Loucy (cell line): ENCODE data around the gene BGN.

Experiments
- H2AFZ ChIP-seq: fragments of 200-600 bp; sonication (generic); 2 replicates; pipeline ENCODE4 v1.6.0; 2016; ENCODE audit warnings: antibody characterized with exemption, mild to moderate bottlenecking, low read length, moderate library complexity
- H3F3A ChIP-seq: fragments of 200-600 bp; 2 replicates; pipeline ENCODE4 v1.6.0; 2016; ENCODE audit warnings: antibody characterized with exemption, low read depth, mild to moderate bottlenecking
- H3K27me3 ChIP-seq: fragments of 200-600 bp; sonication (generic); 2 replicates; pipeline ENCODE4 v1.6.1; 2014; ENCODE audit warnings: low read length, mild to moderate bottlenecking; ENCODE audit not compliant: insufficient read depth, poor library complexity, severe bottlenecking
- H3K36me3 ChIP-seq: fragments of 200-600 bp; sonication (generic); 2 replicates; pipeline ENCODE4 v1.6.1; 2016; ENCODE audit warnings: low read length; ENCODE audit not compliant: insufficient read depth
- H3K4me1 ChIP-seq: fragments of 200-600 bp; sonication (generic); 2 replicates; pipeline ENCODE4 v1.5.1; 2014; ENCODE audit warnings: low read length, mild to moderate bottlenecking; ENCODE audit not compliant: insufficient read depth, poor library complexity, severe bottlenecking
- H3K4me2 ChIP-seq: fragments of 200-600 bp; sonication (generic); 2 replicates; pipeline ENCODE4 v1.6.0; 2014; ENCODE audit warnings: antibody characterized with exemption, low read length, low read depth, mild to moderate bottlenecking; ENCODE audit not compliant: poor library complexity, severe bottlenecking
- H3K4me3 ChIP-seq: fragments of 200-600 bp; sonication (generic); 2 replicates; pipeline ENCODE4 v1.5.1; 2014; ENCODE audit warnings: low read length, mild to moderate bottlenecking, mixed read lengths; ENCODE audit not compliant: poor library complexity, severe bottlenecking
- H3K79me2 ChIP-seq: fragments of 200-600 bp; sonication (generic); 2 replicates; pipeline ENCODE4 v1.6.1; 2014; ENCODE audit warnings: low read length; ENCODE audit not compliant: insufficient read depth
- H3K9ac ChIP-seq: fragments of 200-600 bp; sonication (generic); 2 replicates; pipeline ENCODE4 v1.6.0; 2014; ENCODE audit warnings: mild to moderate bottlenecking, low read depth, low read length, moderate library complexity; ENCODE audit not compliant: poor library complexity, severe bottlenecking
- H3K9me2 ChIP-seq: fragments of 200-600 bp; sonication (generic); replicated peaks from 2 replicates; pipeline ENCODE4 v1.6.1; 2016; ENCODE audit warnings: low read depth, low read length, mixed read lengths
- H3K9me3 ChIP-seq: fragments of 200-600 bp; sonication (generic); 2 replicates; pipeline ENCODE4 v1.6.1; 2014; ENCODE audit warnings: mild to moderate bottlenecking, antibody characterized with exemption, low read length, low read depth; ENCODE audit not compliant: insufficient read depth
- H4K20me1 ChIP-seq: fragments of 200-600 bp; sonication (generic); 2 replicates; pipeline ENCODE4 v1.6.0; 2014; ENCODE audit warnings: antibody characterized with exemption, low read length, mild to moderate bottlenecking; ENCODE audit not compliant: insufficient read depth, poor library complexity, severe bottlenecking
- CTCF ChIP-seq: fragments of 200-600 bp; sonication (generic); conservative IDR thresholded peaks from 2 replicates; pipeline ENCODE4 v1.5.1; 2014; ENCODE audit warnings: mild to moderate bottlenecking, antibody characterized with exemption, low read length
- EZH2phosphoT487 ChIP-seq: fragments of 200-600 bp; IDR thresholded peaks from 2 replicates; pipeline ENCODE4 v1.6.1; 2018; ENCODE audit warnings: antibody characterized with exemption, mild to moderate bottlenecking, moderate library complexity, borderline replicate concordance

BGN gene

GRCh38 chrX:153456161-153456560 lies 38.6 kb upstream of the BGN start:
- TF ChIP-seq EZH2phosphoT487 (no peak), CTCF (no peak)
- Histone ChIP-seq H3F3A (no peaks in the 10 kb centered on the region), H2AFZ (no peak overlapping the region), H3K4me1 (no peaks in the 10 kb centered on the region), H4K20me1 (no peaks in the 10 kb centered on the region), H3K36me3 (no peaks in the 10 kb centered on the region; the same call in 1 of the 2 replicates), H3K27me3 (no peaks in the 10 kb centered on the region), H3K4me3 (no peak overlapping the region), H3K9me2 (no peaks in the 10 kb centered on the region), H3K9me3 (no peaks in the 10 kb centered on the region), H3K79me2 (no peaks in the 10 kb centered on the region), H3K9ac (no peak overlapping the region), H3K4me2 (no peak overlapping the region)

- Histone ChIP-seq H3K4me1 (no peaks in the 10 kb centered on the region), H3K9me3 (no peaks in the 10 kb centered on the region), H3K36me3 (no peaks in the 10 kb centered on the region; the same call in 1 of the 2 replicates), H3K27me3 (no peaks in the 10 kb centered on the region), H3K9me2 (no peaks in the 10 kb centered on the region), H3F3A (no peaks in the 10 kb centered on the region), H3K4me2 (no peak overlapping the region), H4K20me1 (no peaks in the 10 kb centered on the region), H3K79me2 (no peaks in the 10 kb centered on the region), H3K4me3 (no peak overlapping the region), H3K9ac (no peak overlapping the region), H2AFZ (no peak overlapping the region)
- TF ChIP-seq EZH2phosphoT487 (no peak), CTCF (no peak)
Observed at GRCh38 chrX:153456704-153457103, 38.1 kb upstream of the BGN start.

- Histone ChIP-seq H3K4me2 (no peak overlapping the region), H3K79me2 (no peaks in the 10 kb centered on the region)
Observed at GRCh38 chrX:153457136-153457825, 37.5 kb upstream of the BGN start.

More at GRCh38 chrX:153457136-153457825, 37.5 kb upstream of the BGN start:
- TF ChIP-seq CTCF (no peak), EZH2phosphoT487 (no peak)
- Histone ChIP-seq H3K9me2 (no peaks in the 10 kb centered on the region), H3K9ac (no peak overlapping the region), H3F3A (no peaks in the 10 kb centered on the region), H3K36me3 (no peaks in the 10 kb centered on the region; the same call in 1 of the 2 replicates), H2AFZ (no peak overlapping the region), H4K20me1 (no peaks in the 10 kb centered on the region), H3K4me1 (no peaks in the 10 kb centered on the region), H3K4me3 (no peak overlapping the region), H3K27me3 (no peaks in the 10 kb centered on the region), H3K9me3 (no peaks in the 10 kb centered on the region)
